GM19023 (cell line): ENCODE data around the gene RRAGB.
"Not testable (repeated sequence)": the region's sequence is repeated elsewhere in the genome, so short reads cannot be mapped to it uniquely, and the experiment has no call there.

Source experiments
- ATAC-seq: cut with Tn5 transposase; IDR thresholded peaks from one replicate; pipeline ENCODE4 v1.9.1; 2021; ENCODE audit warnings: mild to moderate bottlenecking, moderate library complexity; ENCODE audit not compliant: unreplicated experiment

RRAGB gene, protein sequence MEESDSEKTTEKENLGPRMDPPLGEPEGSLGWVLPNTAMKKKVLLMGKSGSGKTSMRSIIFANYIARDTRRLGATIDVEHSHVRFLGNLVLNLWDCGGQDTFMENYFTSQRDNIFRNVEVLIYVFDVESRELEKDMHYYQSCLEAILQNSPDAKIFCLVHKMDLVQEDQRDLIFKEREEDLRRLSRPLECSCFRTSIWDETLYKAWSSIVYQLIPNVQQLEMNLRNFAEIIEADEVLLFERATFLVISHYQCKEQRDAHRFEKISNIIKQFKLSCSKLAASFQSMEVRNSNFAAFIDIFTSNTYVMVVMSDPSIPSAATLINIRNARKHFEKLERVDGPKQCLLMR

DNA sequence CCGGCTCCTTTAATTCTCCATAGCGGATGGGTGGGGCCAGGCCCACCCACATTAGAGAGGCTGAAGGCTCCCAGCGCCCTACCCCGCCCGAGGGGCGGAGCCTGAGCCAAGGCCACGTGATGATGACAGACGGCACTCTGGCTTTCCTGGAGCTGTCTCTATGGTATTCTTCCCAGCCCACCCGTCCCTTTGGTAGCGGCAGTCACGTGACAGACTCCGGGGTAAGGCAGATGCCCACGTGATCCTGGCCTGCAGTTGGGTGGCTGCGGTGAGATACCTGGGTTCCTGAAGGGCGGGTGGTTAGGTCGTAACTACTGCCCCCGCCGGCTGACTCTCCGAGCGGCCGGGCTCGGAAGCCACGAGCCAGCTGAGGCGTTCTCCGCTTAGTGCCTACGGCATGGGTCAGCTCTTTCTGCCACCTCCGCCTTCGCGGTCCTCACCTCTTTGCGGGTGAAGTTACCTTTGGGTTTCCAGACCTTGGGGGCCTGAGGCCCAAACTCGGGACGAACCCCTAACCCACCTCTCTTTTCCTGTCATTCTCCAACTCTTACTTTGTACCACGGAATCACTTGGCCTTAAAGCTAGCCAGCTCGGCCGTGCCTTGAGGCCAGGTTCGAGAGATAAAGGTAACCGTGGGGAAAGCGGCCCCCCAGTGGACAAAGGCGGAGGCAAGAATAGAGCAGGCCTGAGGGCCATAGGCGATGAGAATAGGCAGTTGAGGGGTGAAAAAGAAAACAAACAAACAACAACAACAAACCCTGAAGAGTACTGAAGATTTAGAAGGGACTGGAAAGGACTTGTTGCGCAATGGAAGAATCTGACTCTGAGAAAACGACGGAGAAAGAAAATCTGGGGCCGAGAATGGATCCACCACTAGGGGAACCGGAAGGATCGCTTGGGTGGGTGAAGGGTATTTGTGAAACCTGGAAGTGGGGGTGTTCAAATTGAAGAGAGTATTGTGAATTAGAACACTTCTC is at the start of gene RRAGB:
Gene RRAGB (plus strand): TSS at position 229 of the 977 bp plus-strand sequence. CDS start 579 bp downstream, at position 808.
- ATAC-seq: peak; percentile 94

DNA sequence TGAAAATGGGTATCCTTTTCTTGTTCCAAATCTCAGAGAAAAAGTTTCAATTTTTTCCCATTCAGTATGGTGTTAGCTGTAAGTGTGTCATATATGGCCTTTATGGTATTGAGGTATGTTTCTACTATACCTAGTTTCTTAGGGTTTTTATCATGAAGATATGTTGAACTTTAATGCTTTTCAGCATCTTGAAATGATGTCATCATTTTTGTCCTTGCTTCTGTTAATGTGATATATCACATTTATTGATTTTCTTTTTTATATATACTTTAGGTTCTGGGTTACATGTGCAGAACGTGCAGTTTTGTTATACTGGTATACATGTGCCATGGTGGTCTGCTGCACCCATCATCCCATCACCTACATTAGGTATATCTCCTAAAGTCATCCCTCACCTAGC is 49.5 kb upstream of the RRAGB start:
- no peak for ATAC-seq

DNA sequence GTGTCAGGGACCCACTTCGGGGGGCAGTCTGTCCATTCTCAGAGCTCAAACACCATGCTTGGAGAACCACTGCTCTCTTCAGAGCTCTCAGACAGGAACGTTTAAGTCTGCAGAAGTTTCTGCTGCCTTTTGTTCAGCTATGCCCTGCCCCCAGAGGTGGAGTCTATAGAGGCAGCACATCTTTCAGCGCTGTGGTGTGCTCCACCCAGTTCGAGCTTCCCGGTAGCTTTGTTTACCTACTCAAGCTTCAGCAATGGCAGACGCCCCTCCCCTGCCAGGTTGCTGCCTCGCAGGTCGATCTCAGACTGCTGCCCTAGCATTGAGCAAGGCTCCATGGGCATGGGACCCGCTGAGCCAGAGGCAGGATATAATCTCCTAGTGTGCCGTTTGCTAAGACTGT is 29.0 kb upstream of the RRAGB start:
- not testable (repeated sequence) for ATAC-seq

DNA sequence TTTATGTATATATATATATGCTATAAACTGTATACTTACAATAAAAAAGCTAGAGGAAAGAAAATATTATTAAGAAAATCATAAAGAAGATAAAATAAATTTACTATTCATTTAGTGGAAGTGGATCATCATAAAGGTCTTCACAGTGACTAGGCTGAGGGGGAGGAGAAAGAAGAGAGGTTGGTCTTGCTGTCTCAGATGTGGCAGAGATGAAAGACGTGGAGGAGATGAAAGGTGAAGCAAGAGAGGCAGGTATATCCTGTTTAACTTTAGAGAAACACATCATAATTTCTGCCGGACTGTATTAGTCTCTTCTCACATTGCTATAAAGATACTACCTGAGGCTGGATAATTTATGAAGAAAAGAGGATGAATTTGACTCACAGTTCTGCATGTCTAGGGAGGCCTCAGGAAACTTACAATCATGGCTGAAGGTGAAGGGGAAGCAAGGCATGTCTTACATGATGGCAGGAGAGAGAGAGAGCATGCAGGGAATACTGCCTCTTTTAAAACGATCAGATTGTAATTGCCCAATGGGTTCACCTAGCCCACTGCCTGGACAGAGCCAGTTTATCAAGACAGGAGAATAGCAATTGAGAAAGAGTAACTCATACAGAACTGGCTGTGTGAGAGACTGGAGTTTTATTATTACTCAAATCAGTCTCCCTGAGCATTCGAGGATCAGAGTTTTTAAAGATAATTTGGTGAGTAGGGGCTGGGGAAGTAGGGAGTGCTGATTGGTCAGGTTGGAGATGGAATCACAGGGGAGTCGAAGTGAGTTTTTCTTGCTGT is 22.1 kb upstream of the RRAGB start:
- ATAC-seq: no peak

DNA sequence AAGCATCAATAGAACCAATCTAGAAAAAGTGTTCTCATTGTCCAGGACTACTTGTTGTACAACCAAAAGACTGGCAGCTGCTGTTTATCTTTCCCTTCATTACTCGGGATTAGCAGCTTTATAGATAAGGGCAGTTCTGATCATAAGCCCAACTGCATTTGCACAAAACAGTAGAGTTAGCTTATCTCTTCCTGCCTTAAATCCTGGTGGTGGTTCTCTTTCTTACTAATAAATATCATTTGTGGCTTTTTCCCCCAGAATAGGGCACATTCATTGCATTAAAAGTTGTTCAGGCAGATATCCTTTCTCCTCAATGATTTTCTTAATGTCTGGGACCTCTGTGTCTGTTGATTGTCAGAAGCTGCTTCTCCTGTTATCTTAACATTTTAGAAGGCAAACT is 20.2 kb upstream of the RRAGB start:
- ATAC-seq: no peak

DNA sequence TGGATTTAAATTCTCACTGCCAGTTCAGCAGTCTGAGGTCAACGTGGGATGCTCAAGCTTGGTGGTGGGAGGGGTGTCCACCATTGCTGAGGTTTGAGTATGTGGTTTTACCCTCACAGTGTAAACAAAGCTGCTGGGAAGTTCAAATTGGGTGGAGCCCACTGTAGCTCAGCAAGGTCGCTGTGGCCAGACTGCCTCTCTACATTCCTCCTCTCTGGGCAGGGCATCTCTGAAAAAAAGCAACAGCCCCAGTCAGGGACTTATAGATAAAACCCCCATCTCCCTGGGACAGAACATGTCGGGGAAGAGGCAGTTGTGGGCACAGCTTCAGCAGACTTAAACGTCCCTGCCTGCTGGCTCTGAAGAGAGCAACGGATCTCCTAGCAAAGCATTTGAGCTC is 14.9 kb upstream of the RRAGB start:
- no peak for ATAC-seq

DNA sequence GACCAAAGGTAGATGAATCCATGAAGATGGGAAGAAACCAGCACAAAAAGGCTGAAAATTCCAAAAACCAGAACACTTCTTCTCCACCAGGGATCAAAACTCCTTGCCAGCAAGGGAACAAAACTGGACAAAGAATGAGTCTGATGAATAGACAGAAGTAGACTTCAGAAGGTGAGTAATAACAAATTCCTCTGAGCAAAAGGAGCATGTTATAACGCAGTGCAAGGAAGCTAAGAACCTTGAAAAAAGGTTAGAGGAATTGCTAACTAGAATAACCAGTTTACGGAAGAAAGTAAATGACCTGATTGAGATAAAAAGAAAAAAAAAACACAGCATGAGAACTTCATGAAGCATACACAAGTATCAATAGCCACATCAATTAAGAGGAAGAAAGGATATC is 14.1 kb upstream of the RRAGB start:
- ATAC-seq: not testable (repeated sequence)

DNA sequence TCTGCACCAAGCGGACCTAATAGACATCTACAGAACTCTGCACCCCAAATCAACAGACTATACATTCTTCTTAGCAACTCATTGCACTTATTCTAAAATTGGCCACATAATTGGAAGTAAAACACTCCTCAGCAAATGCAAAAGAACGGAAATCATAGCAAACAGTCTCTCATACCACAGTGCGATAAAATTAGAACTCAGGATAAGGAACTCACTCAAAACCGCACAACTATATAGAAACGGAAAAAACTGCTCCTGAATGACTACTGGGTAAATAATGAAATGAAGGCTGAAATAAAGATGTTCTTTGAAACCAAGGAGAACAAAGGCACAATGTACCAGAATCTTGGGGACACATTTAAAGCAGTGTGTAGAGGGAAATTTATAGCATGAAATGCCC is 12.5 kb upstream of the RRAGB start:
- not testable (repeated sequence) for ATAC-seq

DNA sequence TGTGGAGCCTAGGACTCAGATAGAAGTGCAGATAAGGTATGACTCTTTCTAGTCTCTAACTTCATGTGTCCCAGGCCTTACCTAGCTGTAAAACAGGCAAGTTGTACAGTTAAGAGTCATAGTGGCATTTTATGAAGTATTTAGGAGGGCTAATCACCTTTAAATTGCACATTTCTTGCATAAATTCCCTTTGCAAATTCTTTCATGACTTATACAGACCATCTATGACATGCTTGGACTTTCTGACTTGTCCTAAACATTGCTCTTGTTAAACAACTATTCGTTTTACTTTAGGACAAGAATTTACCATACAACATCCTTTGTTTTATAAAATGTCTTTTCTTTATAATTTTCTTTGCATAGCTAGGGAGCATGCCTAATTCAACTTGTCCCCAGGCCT is 7.8 kb upstream of the RRAGB start:
- no peak for ATAC-seq

DNA sequence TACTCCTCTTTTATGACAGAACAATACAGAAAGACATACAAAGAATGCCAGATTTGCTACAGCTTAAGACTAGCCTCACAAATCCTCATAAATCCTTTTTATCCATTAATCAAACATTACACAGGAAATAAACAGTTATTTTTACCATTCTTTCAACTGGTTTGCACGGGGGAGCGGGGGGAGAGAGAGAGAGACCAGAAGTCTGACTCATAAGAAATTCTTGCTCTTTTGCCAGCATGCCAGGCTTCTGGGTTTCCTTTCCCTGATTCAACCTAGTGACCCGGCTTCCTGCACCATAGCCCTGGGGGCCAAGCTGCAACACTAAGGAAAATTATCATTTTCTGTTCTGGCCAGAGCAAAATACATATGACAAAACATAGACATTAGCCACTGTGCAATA is 6.8 kb upstream of the RRAGB start:
- no peak for ATAC-seq

DNA sequence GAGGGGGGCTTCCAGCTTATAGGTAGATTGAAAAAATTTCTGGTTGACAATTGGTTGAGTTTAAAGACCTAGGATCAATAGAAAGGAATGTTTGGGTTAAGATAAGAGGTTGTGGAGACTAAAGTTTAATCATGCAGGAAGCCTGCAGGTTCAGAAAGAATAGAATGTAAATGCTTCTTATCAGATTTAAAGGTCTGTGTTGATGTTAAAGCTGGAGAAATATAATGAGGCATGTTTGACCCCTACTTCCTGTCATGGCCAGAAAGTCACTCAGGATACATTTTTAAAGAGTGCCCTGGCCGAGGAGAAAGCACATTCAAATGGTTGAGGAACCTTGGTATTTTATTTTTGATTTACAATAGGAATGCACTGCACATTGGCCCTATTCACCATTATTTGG is 3.9 kb upstream of the RRAGB start:
- ATAC-seq: no peak

DNA sequence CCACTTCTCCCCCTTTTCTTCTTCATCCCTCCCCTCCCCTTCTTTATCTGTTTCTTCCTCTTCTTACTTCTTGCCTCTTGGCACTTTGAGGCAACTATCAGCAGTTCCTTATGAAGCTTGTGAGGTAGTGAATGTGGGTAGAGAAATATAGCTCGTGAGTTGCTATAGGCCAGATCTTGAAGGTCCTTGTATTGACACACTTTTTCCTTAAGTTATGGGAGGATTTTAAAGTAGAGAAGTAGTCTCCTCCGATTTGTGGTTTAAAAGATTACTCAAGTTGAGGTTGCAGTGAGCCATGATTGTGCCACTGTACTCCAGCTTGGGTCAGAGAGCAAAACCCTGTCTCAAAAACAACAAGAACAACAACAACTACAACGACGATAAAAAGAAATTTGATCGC is 3.4 kb upstream of the RRAGB start:
- ATAC-seq: no peak

DNA sequence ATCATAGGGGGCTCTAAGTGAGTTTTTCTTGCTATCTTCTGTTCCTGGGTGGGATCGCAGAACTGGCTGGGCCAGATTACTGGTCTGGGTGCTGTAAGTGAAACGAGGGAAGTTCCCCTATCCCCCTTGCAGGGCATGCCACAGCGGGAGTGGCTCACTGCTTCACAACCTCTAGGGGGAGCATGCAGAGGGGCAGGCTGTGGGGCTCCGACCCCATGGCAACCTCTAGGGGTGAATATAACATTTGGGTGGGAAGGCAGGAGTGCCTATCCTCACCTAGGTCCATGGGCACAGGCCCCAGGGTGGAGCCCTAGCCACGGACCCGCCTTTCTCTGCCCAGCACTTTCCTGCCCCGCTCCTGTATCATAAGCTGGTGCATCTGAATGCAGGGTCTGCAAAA is 1.7 kb upstream of the RRAGB start:
- no peak for ATAC-seq

DNA sequence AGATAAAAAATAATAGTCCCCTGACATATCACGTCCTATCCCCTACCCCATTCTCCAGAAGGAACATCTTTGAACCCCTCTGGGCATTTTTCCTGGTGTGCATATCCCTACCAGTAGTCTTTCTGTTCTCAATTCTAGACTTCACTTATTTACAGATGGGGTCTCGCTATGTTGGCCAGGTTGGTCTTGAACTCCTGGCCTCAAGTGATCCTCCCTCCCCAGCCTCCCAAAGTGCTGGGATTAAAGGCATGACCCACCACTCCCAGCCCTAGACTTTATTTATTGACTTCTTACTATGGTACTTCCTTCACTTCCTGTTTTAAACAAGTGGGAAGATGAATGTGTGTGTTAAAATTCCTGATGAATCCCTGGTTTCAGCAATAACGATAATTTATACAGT is 612 bp upstream of the RRAGB start:
- no peak for ATAC-seq

DNA sequence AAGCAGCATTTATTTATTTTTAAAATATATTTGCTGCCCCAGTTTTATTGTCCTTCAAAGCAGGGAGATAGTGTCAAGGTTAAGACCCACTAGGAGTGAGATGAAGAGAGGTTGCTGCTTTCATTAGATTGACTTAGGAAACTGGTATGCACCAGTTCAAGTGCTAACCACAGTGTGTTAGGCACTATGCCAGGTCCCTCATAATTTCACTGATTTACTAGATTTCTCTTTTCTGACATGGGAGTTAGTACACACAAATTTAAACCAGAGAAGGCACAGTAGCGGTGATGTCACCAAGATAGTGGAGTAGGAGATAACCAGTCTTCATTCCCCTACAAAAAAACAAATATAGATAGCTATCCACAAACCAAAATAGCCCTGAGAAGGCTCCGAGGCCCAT is 14.3 kb downstream of the RRAGB start:
- ATAC-seq: no peak

DNA sequence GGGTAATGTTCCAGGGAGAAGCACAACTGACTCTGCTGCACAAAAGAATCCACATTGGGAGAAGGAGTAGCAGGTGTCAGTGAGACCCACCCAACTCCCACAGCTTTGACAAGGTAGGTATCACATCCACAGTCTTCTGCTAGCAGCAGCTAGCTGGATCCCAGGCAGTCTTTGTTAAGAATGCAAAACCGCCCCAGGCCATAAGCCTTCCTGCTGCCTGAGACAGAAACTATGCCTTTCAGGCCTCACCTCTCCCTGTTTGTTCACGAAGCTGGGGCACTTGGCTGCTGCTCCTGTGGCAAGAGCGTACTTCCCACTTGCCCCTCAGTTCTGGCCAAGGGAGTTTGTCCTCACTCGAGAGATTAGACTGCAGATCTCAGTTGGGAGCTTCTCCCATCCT is 21.4 kb downstream of the RRAGB start:
- no peak for ATAC-seq

DNA sequence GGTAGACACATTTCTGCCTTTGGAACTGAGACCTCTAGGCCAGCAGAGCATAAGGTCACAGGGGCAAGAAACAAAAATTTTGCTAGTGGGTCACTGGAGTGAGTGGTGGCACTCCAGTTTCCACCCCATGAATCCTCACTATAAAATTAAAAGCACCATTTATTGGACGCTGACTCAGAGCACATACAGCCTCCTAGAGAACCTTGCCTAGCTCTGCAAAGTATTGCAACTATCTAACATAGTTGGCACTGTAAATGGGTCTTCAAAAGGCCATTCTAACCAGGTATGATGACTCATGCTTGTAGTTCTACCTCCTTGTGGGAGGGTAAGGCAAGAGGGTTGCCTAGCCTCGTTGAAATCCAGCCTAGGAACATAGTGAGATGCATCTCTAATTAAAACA is 25.1 kb downstream of the RRAGB start:
- ATAC-seq: no peak

DNA sequence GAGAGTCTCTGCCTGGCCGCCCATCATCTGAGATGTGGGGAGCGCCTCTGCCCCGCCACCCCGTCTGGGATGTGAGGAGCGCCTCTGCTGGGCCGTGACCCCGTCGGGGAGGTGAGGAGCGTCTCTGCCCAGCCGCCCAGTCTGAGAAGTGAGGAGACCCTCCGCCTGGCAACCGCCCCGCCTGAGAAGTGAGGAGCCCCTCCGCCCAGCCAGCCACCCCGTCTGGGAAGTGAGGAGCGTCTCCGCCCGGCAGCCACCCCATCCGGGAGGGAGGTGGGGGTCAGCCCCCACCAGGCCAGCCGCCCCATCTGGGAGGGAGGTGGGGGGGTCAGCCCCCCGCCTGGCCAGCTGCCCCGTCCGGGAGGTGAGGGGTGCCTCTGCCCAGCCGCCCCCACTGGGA is 30.9 kb downstream of the RRAGB start:
- not testable (repeated sequence) for ATAC-seq

DNA sequence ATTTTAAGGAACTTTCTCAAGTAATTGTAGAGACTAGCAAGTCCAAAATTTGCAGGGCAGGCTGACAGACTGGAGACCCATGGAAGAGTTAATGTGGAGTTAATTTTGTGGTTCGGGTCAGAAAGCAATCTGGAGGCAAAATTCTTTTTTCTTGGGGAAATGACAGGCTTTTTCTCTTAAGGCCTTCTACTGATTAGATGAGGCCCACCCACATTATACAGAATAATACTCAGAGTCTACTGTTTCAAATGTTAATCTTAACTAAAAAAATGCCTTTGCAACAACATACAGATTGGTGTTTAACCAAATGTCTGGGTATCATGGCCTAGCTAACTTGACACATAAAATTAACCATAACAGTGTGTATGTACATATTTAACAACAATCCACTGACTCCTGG is 32.7 kb downstream of the RRAGB start:
- ATAC-seq: no peak

DNA sequence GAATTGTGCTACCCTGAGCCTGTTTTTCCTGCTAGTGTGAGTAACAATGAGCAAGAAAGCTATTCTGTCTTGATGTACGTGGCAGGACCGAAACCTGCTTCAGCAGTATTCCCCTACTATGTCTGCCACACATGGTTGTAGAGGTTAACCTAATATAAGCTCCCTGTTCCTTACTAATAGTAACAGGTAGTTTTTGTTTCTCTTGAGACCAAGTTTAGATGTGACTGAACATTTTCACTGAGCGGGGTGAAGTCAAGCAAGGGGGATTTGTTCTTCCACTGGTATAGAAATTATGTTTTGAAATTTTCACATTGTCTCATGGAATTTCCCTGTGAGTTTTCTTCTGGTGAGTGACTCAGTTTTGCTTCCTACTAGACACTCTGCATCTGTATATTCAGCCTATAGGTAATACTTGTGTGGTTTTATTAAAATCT is 37.3 kb downstream of the RRAGB start:
- ATAC-seq: peak; percentile 93

DNA sequence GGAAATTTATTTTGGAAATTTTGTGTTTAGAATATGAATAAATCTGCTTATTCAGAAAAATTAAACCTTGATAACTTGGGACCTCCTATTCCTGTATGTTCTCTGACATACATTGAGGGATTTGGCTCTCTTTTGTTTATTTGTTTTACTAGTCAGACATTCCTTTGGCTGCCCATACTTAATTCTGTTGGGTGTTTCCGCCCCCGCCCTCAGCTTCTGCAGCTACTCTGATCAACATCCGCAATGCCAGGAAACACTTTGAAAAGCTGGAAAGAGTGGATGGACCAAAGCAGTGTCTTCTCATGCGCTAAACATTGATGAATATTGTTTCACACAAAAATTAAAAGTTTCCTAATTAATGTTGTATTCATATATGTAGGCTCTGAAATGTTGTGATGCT is 40.5 kb downstream of the RRAGB start:
- ATAC-seq: no peak
